H9 (cell line): Measurements from ENCODE around the gene STX7. TPM values are rescaled to one million over a fixed set of nuclear protein-coding genes. Genes with fewer than 3 reads are reported as not detected.

ENCODE experiments used
- DNase-seq: peaks from one replicate; pipeline ENCODE4 v3.0.0-alpha.2; 2017
- H2AFZ ChIP-seq: one replicate; pipeline ENCODE4 v1.6.1; 2013; ENCODE audit warnings: mild to moderate bottlenecking, low read length, control low read depth, moderate library complexity
- H2AK5ac ChIP-seq: 2 replicates; pipeline ENCODE4 v1.6.1; 2013; ENCODE audit warnings: low read length, control low read depth, mixed read lengths; ENCODE audit not compliant: insufficient read length
- H2BK120ac ChIP-seq: one replicate; pipeline ENCODE4 v1.6.1; 2013; ENCODE audit warnings: low read depth, mild to moderate bottlenecking, low read length, control low read depth, inconsistent platforms; ENCODE audit not compliant: poor library complexity, severe bottlenecking
- H2BK12ac ChIP-seq: 2 replicates; pipeline ENCODE4 v1.6.1; 2013; ENCODE audit warnings: low read length, control low read depth, mixed read lengths, low read depth; ENCODE audit not compliant: insufficient read length
- H2BK15ac ChIP-seq: 2 replicates; pipeline ENCODE4 v1.6.1; 2013; ENCODE audit warnings: low read depth, low read length, control low read depth
- H2BK20ac ChIP-seq: one replicate; pipeline ENCODE4 v1.6.1; 2013; ENCODE audit warnings: low read depth, mild to moderate bottlenecking, low read length, control low read depth, inconsistent platforms; ENCODE audit not compliant: poor library complexity, severe bottlenecking
- H2BK5ac ChIP-seq: 2 replicates; pipeline ENCODE4 v1.6.1; 2013; ENCODE audit warnings: low read length, control low read depth, mixed read lengths; ENCODE audit not compliant: insufficient read length
- H3K14ac ChIP-seq: 2 replicates; pipeline ENCODE4 v1.6.1; 2013; ENCODE audit warnings: low read length, control low read depth; ENCODE audit not compliant: insufficient read depth
- H3K18ac ChIP-seq: 2 replicates; pipeline ENCODE4 v1.6.1; 2013; ENCODE audit warnings: low read depth, mild to moderate bottlenecking, mixed read lengths, low read length, control low read depth; ENCODE audit not compliant: insufficient read length
- H3K23ac ChIP-seq: 2 replicates; pipeline ENCODE4 v1.6.1; 2013; ENCODE audit warnings: low read length, control low read depth, mixed read lengths, low read depth; ENCODE audit not compliant: insufficient read length
- H3K23me2 ChIP-seq: 2 replicates; pipeline ENCODE4 v1.6.1; 2013; ENCODE audit warnings: low read depth, mild to moderate bottlenecking, mixed read lengths, low read length, control low read depth; ENCODE audit not compliant: insufficient read length, poor library complexity, severe bottlenecking
- H3K27ac ChIP-seq: 2 replicates; pipeline ENCODE4 v1.5.1; 2013; ENCODE audit warnings: low read length, control low read depth, mixed read lengths, low read depth; ENCODE audit not compliant: insufficient read length
- H3K27me3 ChIP-seq: 2 replicates; pipeline ENCODE4 v1.6.1; 2013; ENCODE audit warnings: low read length, control low read depth, inconsistent platforms; ENCODE audit not compliant: insufficient read depth
- H3K4ac ChIP-seq: 2 replicates; pipeline ENCODE4 v1.6.1; 2013; ENCODE audit warnings: low read depth, mild to moderate bottlenecking, control low read depth, inconsistent platforms, low read length, moderate library complexity
- H3K4me1 ChIP-seq: 2 replicates; pipeline ENCODE4 v1.6.1; 2013; ENCODE audit warnings: low read length, control low read depth, inconsistent platforms; ENCODE audit not compliant: insufficient read depth
- H3K4me2 ChIP-seq: 2 replicates; pipeline ENCODE4 v1.6.1; 2013; ENCODE audit warnings: low read length, control low read depth, mixed read lengths; ENCODE audit not compliant: insufficient read length, insufficient read depth
- H3K56ac ChIP-seq: 2 replicates; pipeline ENCODE4 v1.6.1; 2013; ENCODE audit warnings: low read depth, mild to moderate bottlenecking, mixed read lengths, low read length, control low read depth; ENCODE audit not compliant: insufficient read length
- H3K79me1 ChIP-seq: 2 replicates; pipeline ENCODE4 v1.6.1; 2013; ENCODE audit warnings: low read depth, mild to moderate bottlenecking, moderate library complexity, low read length, control low read depth, inconsistent platforms; ENCODE audit not compliant: insufficient read depth, poor library complexity, severe bottlenecking
- H3K79me2 ChIP-seq: 2 replicates; pipeline ENCODE4 v1.6.1; 2013; ENCODE audit warnings: low read length, control low read depth, inconsistent platforms; ENCODE audit not compliant: insufficient read depth
- H3K9ac ChIP-seq: 2 replicates; pipeline ENCODE4 v1.6.1; 2013; ENCODE audit warnings: low read length, control low read depth, mixed read lengths; ENCODE audit not compliant: insufficient read length; ENCODE audit errors: extremely low read depth
- H3K9me3 ChIP-seq: one replicate; pipeline ENCODE4 v1.6.1; 2013; ENCODE audit warnings: low read depth, low read length, inconsistent platforms; ENCODE audit not compliant: control insufficient read depth
- H3T11ph ChIP-seq: one replicate; pipeline ENCODE4 v1.6.1; 2013; ENCODE audit warnings: mild to moderate bottlenecking, low read length, control low read depth, inconsistent platforms
- H4K20me1 ChIP-seq: one replicate; pipeline ENCODE4 v1.6.1; 2013; ENCODE audit not compliant: control insufficient read depth, insufficient read length, insufficient read depth
- H4K5ac ChIP-seq: 2 replicates; pipeline ENCODE4 v1.6.1; 2013; ENCODE audit warnings: low read depth, mild to moderate bottlenecking, mixed read lengths, low read length, control low read depth; ENCODE audit not compliant: insufficient read length
- H4K8ac ChIP-seq: replicated peaks from 2 replicates; pipeline ENCODE4 v1.6.1; 2013; ENCODE audit warnings: low read length, control low read depth, mixed read lengths, low read depth; ENCODE audit not compliant: insufficient read length
- H4K91ac ChIP-seq: 2 replicates; pipeline ENCODE4 v1.6.1; 2013; ENCODE audit warnings: low read depth, mild to moderate bottlenecking, moderate library complexity, mixed read lengths, low read length, control low read depth; ENCODE audit not compliant: insufficient read length
- H3K27ac Mint-ChIP-seq, 3 experiments: 2 replicates in 2 of 3; 3 replicates in 1 of 3; pipeline ENCODE4 v1.8.0; 2020 to 2021; ENCODE audit warnings: mixed read lengths in 3 of 3, mild to moderate bottlenecking in 1 of 3, moderate library complexity in 1 of 3
- H3K27me3 Mint-ChIP-seq: 2 replicates; pipeline ENCODE4 v1.8.0; 2021; ENCODE audit warnings: low read depth, mild to moderate bottlenecking, moderate library complexity, mixed read lengths
- H3K36me3 Mint-ChIP-seq, 3 experiments: 2 replicates in 2 of 3; 3 replicates in 1 of 3; pipeline ENCODE4 v1.8.0; 2020 to 2021; ENCODE audit warnings: low read depth in 3 of 3, mixed read lengths in 3 of 3; ENCODE audit not compliant: insufficient read depth in 1 of 3
- H3K4me1 Mint-ChIP-seq, 2 experiments: 2 replicates each; pipeline ENCODE4 v1.8.0; 2020; ENCODE audit warnings: mixed read lengths in 2 of 2
- H3K4me3 Mint-ChIP-seq, 2 experiments: 2 replicates in 1 of 2; 3 replicates in 1 of 2; pipeline ENCODE4 v1.8.0; 2020 to 2021; ENCODE audit warnings: mild to moderate bottlenecking in 2 of 2, mixed read lengths in 2 of 2, moderate library complexity in 1 of 2
- H3K9me3 Mint-ChIP-seq, 2 experiments: 2 replicates in 1 of 2; 3 replicates in 1 of 2; pipeline ENCODE4 v1.8.0; 2020; ENCODE audit warnings: mild to moderate bottlenecking in 2 of 2, mixed read lengths in 2 of 2, moderate library complexity in 1 of 2
- CTCF ChIP-seq: fragments of 200-600 bp; sonication (generic); conservative IDR thresholded peaks from 3 replicates; pipeline ENCODE4 v1.8.0; 2021; ENCODE audit warnings: antibody characterized with exemption, mild to moderate bottlenecking
- WGBS: extraction: QIAGEN DNeasy Blood & Tissue Kit; methylation state at CpG from one replicate; pipeline ENCODE4 v1.1.7; 2013; ENCODE audit warnings: missing lambda C conversion rate, low lambda C conversion rate, mixed read lengths; ENCODE audit not compliant: insufficient read length; ENCODE audit errors: extremely low coverage; 5-methylcytosine and 5-hydroxymethylcytosine counted together
- total RNA-seq: library from RNA; stranded (reverse); gene quantifications from 2 replicates; pipeline ENCODE4 v1.2.1, GENCODE V29; 2021

Gene STX7
- total RNA-seq, 1 experiment from 2014 or later: 30.0 TPM

- Histone ChIP-seq H2BK5ac (no peak overlapping the region), H3K4me2 (no peak overlapping the region), H4K20me1 (no peaks in the 10 kb centered on the region), H2BK120ac (no peak overlapping the region), H3K79me2 (no peaks in the 10 kb centered on the region; the same call in 1 of the 2 replicates), H3K9ac (no peak overlapping the region), H2BK15ac (no peak overlapping the region), H3K27me3 (no peaks in the 10 kb centered on the region), H2BK12ac (no peak overlapping the region), H3T11ph (no peak overlapping the region), H2BK20ac (no peak overlapping the region), H3K18ac (no peak overlapping the region), H2AFZ (no peak overlapping the region), H3K23me2 (no peaks in the 10 kb centered on the region), H4K8ac (no peak overlapping the region), H3K4ac (no peak overlapping the region), H3K23ac (no peak overlapping the region), H3K27ac (no peak overlapping the region), H3K9me3 (no peaks in the 10 kb centered on the region), H3K14ac (no peak overlapping the region), H4K5ac (no peak overlapping the region), H4K91ac (no peak overlapping the region), H3K4me1 (no peaks in the 10 kb centered on the region), H3K79me1 (no peaks in the 10 kb centered on the region), H3K56ac (no peak overlapping the region), H2AK5ac (no peak overlapping the region)
- peaks cover 3 to 22% (median 21%) of the 10 kb centered on the region in 3 experiments; a peak in 6 of 7 replicates for H3K36me3 Mint-ChIP-seq
- no peak for TF ChIP-seq CTCF
- no peaks in the 10 kb centered on the region for H3K4me1 Mint-ChIP-seq
- no peaks in the 10 kb centered on the region for H3K9me3 Mint-ChIP-seq
- no CpG with 5 or more reads among the region's 3 CpGs for WGBS
- H3K4me3 Mint-ChIP-seq: no peak overlapping the region
- H3K27me3 Mint-ChIP-seq: no peaks in the 10 kb centered on the region
- no peak for DNase-seq
- H3K27ac Mint-ChIP-seq: no peak overlapping the region; a peak in 1 of 7 replicates
These were observed 14.3 kb downstream of the STX7 start for GRCh38 chr6:132498638-132499037.
